ENCODE results near the gene ING5. TPM values are rescaled to one million over a fixed set of nuclear protein-coding genes. Genes with fewer than 3 reads are reported as not detected.

Gene ING5
- total RNA-seq, 8 experiments from 2014 or later: 18.3 to 42.3 (median 28.3) TPM

- Histone ChIP-seq H3K27ac (no peak overlapping the region), H3K4me1 (replicated peaks in 1 of 2) (peaks cover 11 to 16% of the 10 kb centered on the region in 2 donors), H3K4me3 (no peak overlapping the region)
- 20 to 100% (median 47%) methylated on average over 1 to 11 of the region's 27 CpGs; no CpG with 5 or more reads in 3 of the 10 experiments for WGBS, 10 experiments
- in situ Hi-C loops (cut with MboI; ENCODE audit: low pct_unique_long_range_greater_than_20kb in 2 of 9, low sequenced_read_pairs in 9 of 9, unreplicated experiment in 9 of 9): no loop called here
- ATAC-seq (replicated peaks in 6 of 8): peak in 6 of 8 experiments; percentile 39 to 73 (median 60)
Measured at GRCh38 chr2:241764275-241765241, 62.7 kb downstream of the ING5 start.

- H3K27ac ChIP-seq: no peak overlapping the region
- ATAC-seq (replicated peaks in 6 of 8): no peak
- no peak overlapping the region for H3K4me3 ChIP-seq
- peaks cover 26 to 37% of the 10 kb centered on the region in 2 donors for H3K4me1 ChIP-seq (replicated peaks in 1 of 2)
- 100% methylated on average over 1 of the region's 37 CpGs; no CpG with 5 or more reads in 9 of the 10 experiments for WGBS, 10 experiments
- in situ Hi-C loops (cut with MboI; ENCODE audit: low pct_unique_long_range_greater_than_20kb in 2 of 9, low sequenced_read_pairs in 9 of 9, unreplicated experiment in 9 of 9): no loop called here
Measured at GRCh38 chr2:241767464-241768250, 65.8 kb downstream of the ING5 start.

GRCh38 chr2:241768251-241768711, 66.4 kb downstream of the ING5 start:
- in situ Hi-C loops (cut with MboI; ENCODE audit: low pct_unique_long_range_greater_than_20kb in 2 of 9, low sequenced_read_pairs in 9 of 9, unreplicated experiment in 9 of 9): no loop called here
- 90% methylated on average over 4 of the region's 29 CpGs; no CpG with 5 or more reads in 9 of the 10 experiments for WGBS, 10 experiments
- Histone ChIP-seq H3K27ac (no peak overlapping the region), H3K4me3 (no peak overlapping the region), H3K4me1 (replicated peaks in 1 of 2) (peaks cover 26 to 39% of the 10 kb centered on the region in 2 donors)
- no peak for ATAC-seq (replicated peaks in 6 of 8)

GRCh38 chr2:241768850-241769249, 67.0 kb downstream of the ING5 start:
- H3K4me1 ChIP-seq (replicated peaks in 1 of 2): peaks cover 24 to 35% of the 10 kb centered on the region in 2 donors
- WGBS, 10 experiments: 91 to 100% (median 95%) methylated on average over 1 to 6 of the region's 11 CpGs; no CpG with 5 or more reads in 7 of the 10 experiments
- H3K4me3 ChIP-seq: no peak overlapping the region
- in situ Hi-C loops (cut with MboI; ENCODE audit: low pct_unique_long_range_greater_than_20kb in 2 of 9, low sequenced_read_pairs in 9 of 9, unreplicated experiment in 9 of 9): no loop called here
- no peak overlapping the region for H3K27ac ChIP-seq
- ATAC-seq (replicated peaks in 6 of 8): no peak

GRCh38 chr2:241769819-241770184, 68.0 kb downstream of the ING5 start:
- 65 to 100% (median 100%) methylated on average over 1 to 4 of the region's 13 CpGs; no CpG with 5 or more reads in 6 of the 10 experiments for WGBS, 10 experiments
- Histone ChIP-seq H3K4me3 (no peak overlapping the region), H3K27ac (no peak overlapping the region), H3K4me1 (replicated peaks in 1 of 2) (peaks cover 15 to 25% of the 10 kb centered on the region in 2 donors)
- in situ Hi-C loops (cut with MboI; ENCODE audit: low pct_unique_long_range_greater_than_20kb in 2 of 9, low sequenced_read_pairs in 9 of 9, unreplicated experiment in 9 of 9): no loop called here
- ATAC-seq (replicated peaks in 6 of 8): no peak

- 55 to 88% (median 69%) methylated on average over 1 to 6 of the region's 27 CpGs; no CpG with 5 or more reads in 5 of the 10 experiments for WGBS, 10 experiments
- peak overlapping the region in 1 of 2 donors; percentile 25 for H3K27ac ChIP-seq
- peak in 2 of 8 experiments; percentile 2 to 7 for ATAC-seq (replicated peaks in 6 of 8)
- in situ Hi-C loops (cut with MboI; ENCODE audit: low pct_unique_long_range_greater_than_20kb in 2 of 9, low sequenced_read_pairs in 9 of 9, unreplicated experiment in 9 of 9): no loop called here
- H3K4me1 ChIP-seq (replicated peaks in 1 of 2): peaks cover 15 to 23% of the 10 kb centered on the region in 2 donors
- H3K4me3 ChIP-seq: no peak overlapping the region
Measured at GRCh38 chr2:241770185-241770935, 68.5 kb downstream of the ING5 start.

- H3K4me1 ChIP-seq (replicated peaks in 1 of 2): peaks cover 15 to 23% of the 10 kb centered on the region in 2 donors
Measured at GRCh38 chr2:241770936-241771285, 69.1 kb downstream of the ING5 start.

GRCh38 chr2:241771286-241772062, 69.6 kb downstream of the ING5 start:
- ATAC-seq (replicated peaks in 6 of 8): peak in 6 of 8 experiments; percentile 7 to 82 (median 78)
- 50 to 93% (median 80%) methylated on average over 2 to 14 of the region's 38 CpGs; no CpG with 5 or more reads in 7 of the 10 experiments for whole genome bisulfite sequencing, 10 experiments
- in situ Hi-C loops (cut with MboI; ENCODE audit: low pct_unique_long_range_greater_than_20kb in 2 of 9, low sequenced_read_pairs in 9 of 9, unreplicated experiment in 9 of 9): no loop called here
- Histone ChIP-seq H3K4me1 (replicated peaks in 1 of 2) (peaks cover 15 to 23% of the 10 kb centered on the region in 2 donors), H3K27ac (peak overlapping the region; percentile 41 to 43), H3K4me3 (no peak overlapping the region)

More at GRCh38 chr2:241770936-241771285, 69.1 kb downstream of the ING5 start:
- H3K27ac ChIP-seq: peak overlapping the region in 1 of 2 donors; percentile 43
- no peak for ATAC-seq (replicated peaks in 6 of 8)
- in situ Hi-C loops (cut with MboI; ENCODE audit: low pct_unique_long_range_greater_than_20kb in 2 of 9, low sequenced_read_pairs in 9 of 9, unreplicated experiment in 9 of 9): no loop called here
- H3K4me3 ChIP-seq: no peak overlapping the region
- 80 to 96% (median 90%) methylated on average over 1 to 10 of the region's 12 CpGs; no CpG with 5 or more reads in 5 of the 10 experiments for whole genome bisulfite sequencing, 10 experiments

- Histone ChIP-seq H3K27ac (peak overlapping the region; percentile 41 to 43), H3K4me1 (replicated peaks in 1 of 2) (peaks cover 15 to 23% of the 10 kb centered on the region in 2 donors), H3K4me3 (no peak overlapping the region)
- no peak for ATAC-seq (replicated peaks in 6 of 8)
- in situ Hi-C loops (cut with MboI; ENCODE audit: low pct_unique_long_range_greater_than_20kb in 2 of 9, low sequenced_read_pairs in 9 of 9, unreplicated experiment in 9 of 9): no loop called here
- 40 to 86% (median 68%) methylated on average over 2 to 7 of the region's 9 CpGs; no CpG with 5 or more reads in 2 of the 10 experiments for WGBS, 10 experiments
Measured at GRCh38 chr2:241772063-241772499, 70.2 kb downstream of the ING5 start.

- no peak overlapping the region for H3K4me3 ChIP-seq
- in situ Hi-C loops (cut with MboI; ENCODE audit: low pct_unique_long_range_greater_than_20kb in 2 of 9, low sequenced_read_pairs in 9 of 9, unreplicated experiment in 9 of 9): no loop called here
- H3K4me1 ChIP-seq (replicated peaks in 1 of 2): peaks cover 22 to 31% of the 10 kb centered on the region in 2 donors
- ATAC-seq (replicated peaks in 6 of 8): no peak
- H3K27ac ChIP-seq: no peak overlapping the region
- WGBS, 10 experiments: 94% methylated on average over 9 of the region's 29 CpGs; no CpG with 5 or more reads in 9 of the 10 experiments
Measured at GRCh38 chr2:241773511-241774418, 71.9 kb downstream of the ING5 start.
